Nephron (organoid): Measurements from ENCODE around the gene TJP1.
A peak's percentile ranks its signal among the peaks of the same experiment; 100 is the strongest.
"Not testable (repeated sequence)": the region's sequence is repeated elsewhere in the genome, so short reads cannot be mapped to it uniquely, and the experiment has no call there.

Source experiments
- H3K27ac Mint-ChIP-seq, 3 experiments: 2 replicates each; pipeline ENCODE4 v1.8.0; 2020; ENCODE audit warnings: mixed read lengths in 3 of 3, mild to moderate bottlenecking in 2 of 3, moderate library complexity in 1 of 3
- H3K27me3 Mint-ChIP-seq: 2 replicates; pipeline ENCODE4 v1.8.0; 2021; ENCODE audit warnings: low read depth, mild to moderate bottlenecking, moderate library complexity, mixed read lengths
- H3K36me3 Mint-ChIP-seq: 2 replicates; pipeline ENCODE4 v1.8.0; 2020; ENCODE audit warnings: low read depth, mixed read lengths
- H3K4me1 Mint-ChIP-seq: 2 replicates; pipeline ENCODE4 v1.8.0; 2020; ENCODE audit warnings: mixed read lengths
- H3K4me3 Mint-ChIP-seq, 3 experiments: 2 replicates each; pipeline ENCODE4 v1.8.0; 2020; ENCODE audit warnings: mild to moderate bottlenecking in 3 of 3, mixed read lengths in 3 of 3, moderate library complexity in 2 of 3
- H3K9me3 Mint-ChIP-seq: 2 replicates; pipeline ENCODE4 v1.8.0; 2020; ENCODE audit warnings: mixed read lengths
- CTCF ChIP-seq, 3 experiments: fragments of 200-600 bp; sonication (generic); IDR thresholded peaks; one replicate each; pipeline ENCODE4 v1.5.0; 2021; ENCODE audit warnings: antibody characterized with exemption in 3 of 3; ENCODE audit not compliant: unreplicated experiment in 3 of 3

The TJP1 gene

GRCh38 chr15:29820394-29821154 lies 1.7 kb downstream of the TJP1 start:
- H3K4me1 Mint-ChIP-seq = peaks cover 43% of the 10 kb centered on the region
- H3K36me3 Mint-ChIP-seq = peaks cover 23% of the 10 kb centered on the region

GRCh38 chr15:29819979-29820378 lies 2.3 kb downstream of the TJP1 start:
- H3K4me3 Mint-ChIP-seq = peak overlapping the region; percentile 92 to 98 (median 98)
- H3K27ac Mint-ChIP-seq = peak overlapping the region; percentile 87 to 98 (median 97)
- H3K36me3 Mint-ChIP-seq = peaks cover 23% of the 10 kb centered on the region

More at GRCh38 chr15:29820394-29821154, 1.7 kb downstream of the TJP1 start:
- peaks cover 5% of the 10 kb centered on the region for H3K9me3 Mint-ChIP-seq
- peak overlapping the region; percentile 92 to 98 (median 98) for H3K4me3 Mint-ChIP-seq
- H3K27me3 Mint-ChIP-seq = no peaks in the 10 kb centered on the region
- TF ChIP-seq CTCF (IDR thresholded peaks at IDR 0.05; ENCODE audit: unreplicated experiment in 3 of 3) = no peak
- peak overlapping the region; percentile 87 to 98 (median 97) for H3K27ac Mint-ChIP-seq

DNA sequence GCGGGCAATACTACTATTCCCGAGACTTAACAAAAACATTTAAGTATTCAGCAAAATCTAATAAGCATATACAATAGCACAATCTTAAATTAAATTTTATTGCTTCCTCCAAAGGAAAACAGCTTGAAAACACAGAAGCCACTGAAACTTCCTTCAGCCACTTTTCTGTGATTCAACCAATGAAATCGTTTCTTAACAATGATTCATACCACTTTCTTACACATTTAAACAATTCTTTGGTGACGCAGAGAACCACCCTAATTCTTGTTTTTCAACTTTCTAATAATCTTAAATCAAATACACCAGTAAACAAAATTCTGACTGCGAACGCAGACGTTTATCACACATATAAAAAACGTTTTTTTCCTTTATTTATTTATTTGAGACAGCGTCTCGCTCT lies 4.1 kb downstream of the TJP1 start:
- TF ChIP-seq CTCF (IDR thresholded peaks at IDR 0.05; ENCODE audit: unreplicated experiment in 3 of 3) = no peak
- Mint-ChIP-seq H3K4me1 (peaks cover 60% of the 10 kb centered on the region), H3K27me3 (no peaks in the 10 kb centered on the region), H3K4me3 (peak overlapping the region in 2 of 3 experiments; percentile 51 to 54), H3K36me3 (peaks cover 23% of the 10 kb centered on the region), H3K27ac (no peak overlapping the region), H3K9me3 (peaks cover 5% of the 10 kb centered on the region)

More at GRCh38 chr15:29819979-29820378, 2.3 kb downstream of the TJP1 start:
- no peak for TF ChIP-seq CTCF (IDR thresholded peaks at IDR 0.05; ENCODE audit: unreplicated experiment in 3 of 3)
- H3K27me3 Mint-ChIP-seq = no peaks in the 10 kb centered on the region
- peaks cover 5% of the 10 kb centered on the region for H3K9me3 Mint-ChIP-seq
- H3K4me1 Mint-ChIP-seq = peaks cover 49% of the 10 kb centered on the region

DNA sequence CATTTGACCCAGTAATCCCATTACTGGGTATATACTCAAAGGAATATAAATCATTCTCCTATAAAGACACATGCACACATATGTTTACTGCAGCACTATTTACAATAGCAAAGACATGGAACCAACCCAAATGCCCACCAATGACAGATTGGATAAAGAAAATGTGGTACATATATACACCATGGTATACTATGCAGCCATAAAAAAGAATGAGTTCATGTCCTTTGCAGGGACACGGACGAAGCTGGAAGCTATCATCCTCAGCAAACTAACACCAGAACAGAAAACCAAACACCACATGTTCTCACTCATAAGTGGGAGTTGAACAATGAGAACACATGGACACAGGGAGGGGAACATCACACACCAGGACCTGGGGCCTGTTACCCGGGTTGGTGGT lies 4.8 kb downstream of the TJP1 start:
- Mint-ChIP-seq H3K4me1 (peaks cover 58% of the 10 kb centered on the region), H3K27ac (peak overlapping the region in 2 of 3 experiments; percentile 50 to 84), H3K4me3 (peak overlapping the region; percentile 60 to 67 (median 66)), H3K36me3 (peaks cover 25% of the 10 kb centered on the region)
- H3K9me3 Mint-ChIP-seq, H3K27me3 Mint-ChIP-seq: not testable (repeated sequence)

DNA sequence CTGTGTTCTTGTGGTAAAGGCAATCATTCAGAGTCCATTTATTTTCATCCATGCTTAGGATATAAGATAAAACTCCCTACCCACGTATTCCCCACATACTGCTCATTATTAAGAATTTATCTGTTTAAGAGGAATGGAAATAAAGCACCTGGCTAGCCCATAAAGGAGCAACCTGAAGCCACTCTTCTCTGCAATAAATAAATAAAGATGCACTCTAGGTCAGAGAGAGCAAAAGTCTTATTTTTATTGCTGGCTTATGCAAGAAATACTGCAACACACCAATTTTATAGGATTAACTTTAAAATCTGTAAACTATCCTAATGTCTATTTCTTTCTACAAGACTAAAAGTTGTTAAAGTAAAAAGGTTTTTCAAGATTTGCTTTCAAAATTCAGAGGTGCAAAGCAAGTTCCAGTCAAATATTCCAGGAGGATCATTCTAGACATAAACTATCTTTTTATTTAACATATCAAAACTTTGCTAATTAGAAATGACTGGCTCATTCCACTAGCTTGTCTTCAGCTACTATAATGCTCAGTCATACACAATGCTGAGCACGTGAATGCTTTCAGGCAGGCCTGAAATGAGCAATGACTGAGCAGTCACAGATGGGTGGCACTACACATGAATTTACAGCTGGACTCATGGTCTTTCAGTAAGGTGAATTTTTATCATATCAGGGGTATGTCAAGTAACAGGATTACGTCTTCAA lies 7.1 kb downstream of the TJP1 start:
- H3K27me3 Mint-ChIP-seq = no peaks in the 10 kb centered on the region
- H3K9me3 Mint-ChIP-seq = peaks cover 5% of the 10 kb centered on the region
- no peak for TF ChIP-seq CTCF (IDR thresholded peaks at IDR 0.05; ENCODE audit: unreplicated experiment in 3 of 3)
- H3K27ac Mint-ChIP-seq = peak overlapping the region; percentile 41 to 72 (median 56)
- H3K4me1 Mint-ChIP-seq = peaks cover 59% of the 10 kb centered on the region
- peak overlapping the region; percentile 10 to 59 (median 44) for H3K4me3 Mint-ChIP-seq
- peaks cover 39% of the 10 kb centered on the region for H3K36me3 Mint-ChIP-seq

DNA sequence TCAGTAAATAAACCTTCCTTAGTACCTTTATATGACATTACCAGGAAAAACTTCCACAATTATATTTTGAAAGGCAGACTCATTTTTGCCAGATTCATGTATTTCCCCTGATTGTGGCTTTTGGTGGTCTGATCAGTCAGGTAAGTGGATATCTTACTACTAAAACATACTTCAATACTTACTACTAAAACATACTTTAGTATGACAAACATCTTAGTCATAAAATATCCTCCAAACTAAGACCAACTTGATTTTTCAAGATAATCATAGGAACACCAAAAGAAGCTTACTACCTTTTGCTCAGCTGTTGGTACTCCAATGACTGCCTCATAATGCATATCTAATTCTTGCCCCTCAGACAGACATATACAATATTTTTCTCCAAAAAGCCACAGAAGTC lies 9.3 kb downstream of the TJP1 start:
- Mint-ChIP-seq H3K27ac (no peak overlapping the region), H3K4me1 (peaks cover 48% of the 10 kb centered on the region), H3K9me3 (peaks cover 5% of the 10 kb centered on the region), H3K4me3 (peak overlapping the region in 2 of 3 experiments; percentile 29 to 39), H3K36me3 (peaks cover 30% of the 10 kb centered on the region), H3K27me3 (no peaks in the 10 kb centered on the region)
- TF ChIP-seq CTCF (IDR thresholded peaks at IDR 0.05; ENCODE audit: unreplicated experiment in 3 of 3) = no peak
